ENCODE measurements around the gene CAMK1D.

GRCh38 chr10:12538491-12538995, 189.2 kb downstream of the CAMK1D start:
- TF ChIP-seq CTCF (IDR thresholded peaks at IDR 0.05; ENCODE audit: low read length): no peak
- TF ChIP-seq EZH2 (IDR thresholded peaks at IDR 0.05; ENCODE audit: borderline replicate concordance, low read length): no peak
